Motor neuron (in vitro differentiated cells): ENCODE measurements around the gene ENTHD1. TPM values are rescaled to one million over a fixed set of nuclear protein-coding genes. Genes with fewer than 3 reads are reported as not detected.

Experiments
- ATAC-seq, 8 experiments: fragments of 200-7000 bp; cut with Tn5 transposase; replicated peaks in 6 of 8; 2 replicates each; pipeline ENCODE4 v1.8.0; 2021; ENCODE audit warnings: mild to moderate bottlenecking in 8 of 8, moderate library complexity in 8 of 8
- H3K27ac ChIP-seq, 2 donors: fragments of 250-450 bp; sonication (Bioruptor Pico); 2 replicates each; pipeline ENCODE4 v1.9.0; 2021; ENCODE audit warnings: antibody characterized with exemption in 2 of 2, mild to moderate bottlenecking in 2 of 2, moderate library complexity in 1 of 2
- H3K4me1 ChIP-seq, 2 donors: fragments of 250-450 bp; sonication (Bioruptor Pico); replicated peaks in 1 of 2; 2 replicates each; pipeline ENCODE4 v1.6.1; 2021; ENCODE audit warnings: antibody characterized with exemption in 2 of 2, mild to moderate bottlenecking in 2 of 2, moderate library complexity in 1 of 2
- H3K4me3 ChIP-seq, 5 donors: fragments of 250-450 bp; sonication (Bioruptor Pico); 2 replicates each; pipeline ENCODE4 v1.9.0; 2021; ENCODE audit warnings: antibody characterized with exemption in 5 of 5, mild to moderate bottlenecking in 5 of 5, moderate library complexity in 4 of 5
- WGBS, 10 experiments: fragments of 450-650 bp; shearing (Covaris generic); methylation state at CpG; one replicate each; pipeline ENCODE4 v1.0.0; 2022; 5-methylcytosine and 5-hydroxymethylcytosine counted together
- in situ Hi-C, 9 experiments: fragments of 400-800 bp; cut with MboI; loops; one replicate each; pipeline ENCODE4 v1.15.0; 2021; ENCODE audit warnings: low sequenced_read_pairs in 9 of 9, low pct_unique_long_range_greater_than_20kb in 2 of 9; ENCODE audit not compliant: unreplicated experiment in 9 of 9
- total RNA-seq, 8 experiments: library from RNA; unstranded; fragments of 300-600 nt; gene quantifications; 2 replicates each; pipeline versions ENCODE4 v1.2.3 to v1.2.4, GENCODE V29; 2022

ENTHD1 gene
- total RNA-seq, 8 experiments from 2014 or later, result 0.04 to 0.38 TPM; not detected in 6

- Histone ChIP-seq H3K4me1 (peaks cover 13 to 36% of the 10 kb centered on the region in 2 donors), H3K27ac (no peak overlapping the region), H3K4me3 (no peak overlapping the region)
- in situ Hi-C loops, result no loop called here
- WGBS, 10 experiments, result 0 to 95% (median 74%) methylated on average over 1 to 11 of the region's 12 CpGs; no CpG with 5 or more reads in 1 of the 10 experiments
- ATAC-seq, result peak in 2 of 8 experiments; percentile 82 to 92
Measured at GRCh38 chr22:39917776-39918495, 24.4 kb upstream of the ENTHD1 start.

GRCh38 chr22:39917197-39917643 lies 23.7 kb upstream of the ENTHD1 start:
- Histone ChIP-seq H3K27ac (no peak overlapping the region), H3K4me3 (no peak overlapping the region), H3K4me1 (peaks cover 13 to 36% of the 10 kb centered on the region in 2 donors)
- no peak for ATAC-seq
- in situ Hi-C loops, result no loop called here
- WGBS, 10 experiments, result 0 to 91% (median 72%) methylated on average over 1 to 5 of the region's 5 CpGs; no CpG with 5 or more reads in 1 of the 10 experiments

- ATAC-seq, result no peak
- no peak overlapping the region for H3K27ac ChIP-seq
- 0 to 100% (median 82%) methylated on average over 1 to 3 of the region's 3 CpGs; no CpG with 5 or more reads in 1 of the 10 experiments for WGBS, 10 experiments
- H3K4me3 ChIP-seq, result no peak overlapping the region
- in situ Hi-C loops, result no loop called here
- H3K4me1 ChIP-seq, result peaks cover 13 to 36% of the 10 kb centered on the region in 2 donors
Measured at GRCh38 chr22:39916496-39916895, 22.9 kb upstream of the ENTHD1 start.

- 0 to 51% (median 22%) methylated on average over 1 to 4 of the region's 4 CpGs; no CpG with 5 or more reads in 3 of the 10 experiments for WGBS, 10 experiments
- Histone ChIP-seq H3K4me1 (peaks cover 13 to 33% of the 10 kb centered on the region in 2 donors), H3K4me3 (no peak overlapping the region), H3K27ac (no peak overlapping the region)
- in situ Hi-C loops, result no loop called here
- peak in 6 of 8 experiments; percentile 25 to 79 (median 52) for ATAC-seq
Measured at GRCh38 chr22:39915295-39915726, 21.8 kb upstream of the ENTHD1 start.

GRCh38 chr22:39914584-39914983 lies 21.0 kb upstream of the ENTHD1 start:
- in situ Hi-C loops, result no loop called here
- no peak overlapping the region for H3K27ac ChIP-seq
- H3K4me1 ChIP-seq, result peaks cover 13 to 28% of the 10 kb centered on the region in 2 donors
- 57 to 100% (median 94%) methylated on average over 3 to 9 of the region's 9 CpGs for WGBS, 10 experiments
- ATAC-seq, result no peak
- H3K4me3 ChIP-seq, result no peak overlapping the region

GRCh38 chr22:39913886-39914285 lies 20.3 kb upstream of the ENTHD1 start:
- Histone ChIP-seq H3K27ac (no peak overlapping the region), H3K4me3 (no peak overlapping the region), H3K4me1 (peaks cover 13 to 28% of the 10 kb centered on the region in 2 donors)
- in situ Hi-C loops, result no loop called here
- peak in 1 of 8 experiments; percentile 11 for ATAC-seq
- WGBS, 10 experiments, result 17 to 83% (median 50%) methylated on average over 1 to 2 of the region's 2 CpGs; no CpG with 5 or more reads in 1 of the 10 experiments

GRCh38 chr22:39913321-39913720 lies 19.8 kb upstream of the ENTHD1 start:
- in situ Hi-C loops, result no loop called here
- 0 to 100% (median 80%) methylated on average over 1 to 4 of the region's 5 CpGs; no CpG with 5 or more reads in 3 of the 10 experiments for WGBS, 10 experiments
- H3K27ac ChIP-seq, result no peak overlapping the region
- H3K4me3 ChIP-seq, result no peak overlapping the region
- H3K4me1 ChIP-seq, result peaks cover 13 to 28% of the 10 kb centered on the region in 2 donors
- no peak for ATAC-seq

GRCh38 chr22:39910876-39911613 lies 17.5 kb upstream of the ENTHD1 start:
- Histone ChIP-seq H3K27ac (no peak overlapping the region), H3K4me1 (peaks cover 16 to 21% of the 10 kb centered on the region in 2 donors), H3K4me3 (no peak overlapping the region)
- in situ Hi-C loops, result no loop called here
- no peak for ATAC-seq
- WGBS, 10 experiments, result 14 to 98% (median 80%) methylated on average over 3 to 9 of the region's 9 CpGs; no CpG with 5 or more reads in 1 of the 10 experiments

- in situ Hi-C loops, result no loop called here
- H3K27ac ChIP-seq, result no peak overlapping the region
- H3K4me1 ChIP-seq, result peaks cover 6 to 9% of the 10 kb centered on the region in 2 donors
- WGBS, 10 experiments, result 0 to 88% (median 16%) methylated on average over 2 to 5 of the region's 5 CpGs; no CpG with 5 or more reads in 4 of the 10 experiments
- no peak overlapping the region for H3K4me3 ChIP-seq
- peak in 5 of 8 experiments; percentile 36 to 88 (median 56) for ATAC-seq
Measured at GRCh38 chr22:39908737-39909136, 15.2 kb upstream of the ENTHD1 start.

- WGBS, 10 experiments, result 67 to 100% (median 90%) methylated on average over 1 to 2 of the region's 2 CpGs; no CpG with 5 or more reads in 7 of the 10 experiments
- Histone ChIP-seq H3K4me3 (no peak overlapping the region), H3K27ac (no peak overlapping the region), H3K4me1 (peaks cover 2 to 9% of the 10 kb centered on the region in 2 donors)
- no peak for ATAC-seq
- in situ Hi-C loops, result no loop called here
Measured at GRCh38 chr22:39908136-39908535, 14.6 kb upstream of the ENTHD1 start.

- in situ Hi-C loops, result no loop called here
- Histone ChIP-seq H3K4me3 (no peak overlapping the region), H3K27ac (no peak overlapping the region), H3K4me1 (peaks cover 2 to 9% of the 10 kb centered on the region in 2 donors)
- no peak for ATAC-seq
- WGBS, 10 experiments, result 36 to 100% (median 86%) methylated on average over 1 to 6 of the region's 9 CpGs; no CpG with 5 or more reads in 1 of the 10 experiments
Measured at GRCh38 chr22:39907605-39908097, 14.1 kb upstream of the ENTHD1 start.

- in situ Hi-C loops, result no loop called here
- 42 to 100% (median 68%) methylated on average over 1 to 5 of the region's 6 CpGs; no CpG with 5 or more reads in 2 of the 10 experiments for WGBS, 10 experiments
- no peak for ATAC-seq
- Histone ChIP-seq H3K27ac (no peak overlapping the region), H3K4me3 (no peak overlapping the region), H3K4me1 (peaks cover 2 to 9% of the 10 kb centered on the region in 2 donors)
Measured at GRCh38 chr22:39907047-39907446, 13.5 kb upstream of the ENTHD1 start.

- WGBS, 10 experiments, result 47 to 67% (median 61%) methylated on average over 2 to 3 of the region's 3 CpGs; no CpG with 5 or more reads in 1 of the 10 experiments
- in situ Hi-C loops, result no loop called here
- H3K4me3 ChIP-seq, result no peak overlapping the region
Measured at GRCh38 chr22:39906207-39906606, 12.6 kb upstream of the ENTHD1 start.

More at GRCh38 chr22:39906207-39906606, 12.6 kb upstream of the ENTHD1 start:
- no peak overlapping the region for H3K27ac ChIP-seq
- ATAC-seq, result peak in 6 of 8 experiments; percentile 17 to 75 (median 60)
- H3K4me1 ChIP-seq, result peaks cover 2 to 9% of the 10 kb centered on the region in 2 donors
